GM12892 (cell line): ENCODE results near the gene GSTM2.
"Not testable (repeated sequence)": the region's sequence is repeated elsewhere in the genome, so short reads cannot be mapped to it uniquely, and the experiment has no call there.

Experiments used
- POLR2A ChIP-seq: IDR thresholded peaks from 2 replicates; pipeline ENCODE4 v1.6.1; 2011; ENCODE audit warnings: low read depth, low read length, control low read depth
- POLR2AphosphoS5 ChIP-seq: IDR thresholded peaks from 2 replicates; pipeline ENCODE4 v1.6.1; 2011; ENCODE audit warnings: low read depth, low read length, control low read depth
- TAF1 ChIP-seq: IDR thresholded peaks from 2 replicates; pipeline ENCODE4 v1.6.1; 2011; ENCODE audit warnings: low read depth, mild to moderate bottlenecking, control low read depth, low read length, borderline replicate concordance

DNA sequence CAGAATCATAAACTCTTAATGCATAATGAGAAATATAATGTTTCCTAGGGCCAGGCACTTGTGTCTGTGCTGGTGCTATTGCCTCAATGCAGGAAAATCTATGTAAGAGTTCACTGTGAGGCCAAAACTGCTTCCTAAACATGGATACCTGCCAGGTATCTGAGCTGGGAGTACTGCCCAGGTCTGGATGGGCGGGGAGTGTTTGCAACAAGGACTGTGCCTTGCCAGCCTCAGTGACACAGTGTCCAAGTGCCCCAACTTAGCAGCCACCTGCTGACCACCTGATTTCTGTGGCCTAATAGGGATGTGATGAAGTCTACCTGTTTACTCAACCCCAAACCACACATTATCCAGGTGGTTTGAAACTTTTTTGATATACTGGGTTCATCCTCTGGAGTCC, 17.5 kb downstream of the GSTM2 start:
- TF ChIP-seq POLR2A, POLR2AphosphoS5, TAF1: not testable (repeated sequence)
